BJ (cell line): Measurements from ENCODE around the gene LIF. TPM values are rescaled to one million over a fixed set of nuclear protein-coding genes. Genes with fewer than 3 reads are reported as not detected.
A peak's percentile ranks its signal among the peaks of the same experiment; 100 is the strongest.

Experiments
- CTCF ChIA-PET: fragments of 350-600 bp; formaldehyde crosslinking; extraction: SDS; loops from one replicate; lab custom pipeline; 2021; ENCODE audit warnings: antibody characterized with exemption, inconsistent platforms; lab: Yijun Ruan, JAX
- POLR2A ChIA-PET: fragments of 300-600 bp; sonication (Branson Sonifier 250); formaldehyde crosslinking; extraction: SDS; loops from one replicate; lab custom pipeline; 2021; ENCODE audit warnings: antibody characterized with exemption; lab: Charles Lee
- DNase-seq: peaks from one replicate; pipeline ENCODE4 v3.0.0-alpha.2; 2011; ENCODE audit warnings: low read depth
- H3K27me3 ChIP-seq: 2 replicates; pipeline ENCODE4 v1.6.0; 2011; ENCODE audit warnings: low read length; ENCODE audit not compliant: control insufficient read depth, insufficient read depth
- H3K36me3 ChIP-seq: 2 replicates; pipeline ENCODE4 v1.5.1; 2011; ENCODE audit warnings: low read length; ENCODE audit not compliant: control insufficient read depth, insufficient read depth
- H3K4me3 ChIP-seq: 2 replicates; pipeline ENCODE4 v1.5.1; 2011; ENCODE audit warnings: low read depth, mild to moderate bottlenecking, control low read depth, low read length
- CTCF ChIP-seq: IDR thresholded peaks from 2 replicates; pipeline ENCODE4 v1.5.1; 2011; ENCODE audit warnings: low read depth, mild to moderate bottlenecking, control low read depth, inconsistent platforms, low read length, moderate library complexity; ENCODE audit not compliant: insufficient read depth
- polyA plus RNA-seq: library from polyadenylated mRNA; depleted of rRNA; stranded (reverse); fragments of >200 nt; gene quantifications from 2 replicates; pipeline ENCODE4 v1.2.3, GENCODE V29; 2011

Gene LIF
- polyA plus RNA-seq, 1 experiment = 5.8 TPM

- Histone ChIP-seq H3K27me3 (no peaks in the 10 kb centered on the region), H3K36me3 (peaks cover 6% of the 10 kb centered on the region), H3K4me3 (no peak overlapping the region)
- ChIA-PET CTCF (interaction anchor here (1.1 to 1.2 kb wide), 2 partner anchors 57 to 140 kb away, joined by 3 read pairs; no protein-coding TSS in a partner anchor), POLR2A (no interaction called here)
- no peak for TF ChIP-seq CTCF
- DNase-seq = no peak
These were observed 1.4 kb upstream of the LIF start for GRCh38 chr22:30247974-30248373.

DNA sequence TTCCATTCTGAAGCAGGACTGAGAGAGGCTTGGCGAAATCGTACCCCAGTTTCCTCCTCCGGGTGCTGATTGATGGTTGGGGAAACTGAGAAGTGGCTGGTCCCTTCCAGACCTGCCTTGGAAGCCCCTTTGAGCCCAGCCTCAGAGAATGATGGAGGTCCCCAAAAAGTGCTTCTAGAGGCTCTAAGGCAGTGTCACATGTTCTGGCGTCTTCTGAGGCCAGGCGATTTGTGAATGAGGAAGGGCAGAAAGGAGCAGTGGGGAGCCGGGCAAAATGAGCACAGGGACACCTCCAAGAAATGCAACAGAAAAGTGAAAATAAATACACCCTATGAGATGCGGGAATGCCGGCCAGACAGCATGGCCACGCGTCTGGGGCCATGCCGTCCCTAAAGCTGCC lies 1.0 kb upstream of the LIF start:
- no peak for DNase-seq
- peaks cover 6% of the 10 kb centered on the region for H3K36me3 ChIP-seq
- ChIA-PET POLR2A (no interaction called here), CTCF (interaction anchor here (1.1 to 1.2 kb wide), 2 partner anchors 57 to 140 kb away, joined by 3 read pairs; no protein-coding TSS in a partner anchor)
- H3K4me3 ChIP-seq = no peak overlapping the region
- no peaks in the 10 kb centered on the region for H3K27me3 ChIP-seq
- no peak for TF ChIP-seq CTCF

DNA sequence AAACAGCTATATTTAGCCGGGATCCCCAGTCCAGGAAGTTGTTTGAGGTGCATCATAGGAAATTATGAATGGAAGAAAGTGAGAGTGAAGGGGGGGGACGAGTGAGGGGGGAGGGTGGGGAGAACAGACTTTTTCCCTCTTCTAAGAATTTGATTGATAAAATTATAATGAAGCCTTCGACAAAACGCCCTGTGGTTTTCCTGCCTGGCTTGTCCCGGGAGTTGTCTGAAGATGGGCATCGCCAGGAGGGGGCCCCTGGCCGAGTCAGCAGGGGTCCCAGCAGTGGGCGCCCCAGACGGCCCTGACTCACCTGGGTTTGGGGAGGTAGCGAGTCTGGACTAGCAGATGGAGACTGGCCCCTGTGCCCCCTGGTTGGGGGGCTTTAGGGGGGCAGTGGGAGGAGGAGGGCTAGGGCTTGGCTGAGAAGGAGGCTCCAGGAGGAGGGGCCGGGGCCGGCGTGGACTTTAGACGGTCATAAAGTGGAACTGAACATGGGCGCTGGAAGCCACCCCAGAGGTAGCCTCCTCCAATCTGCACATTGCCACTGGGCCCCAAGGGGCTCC lies 336 bp upstream of the LIF start:
- H3K4me3 ChIP-seq = peak overlapping the region; percentile 65
- H3K36me3 ChIP-seq = peaks cover 7% of the 10 kb centered on the region
- DNase-seq = no peak
- no peak for TF ChIP-seq CTCF
- H3K27me3 ChIP-seq = no peaks in the 10 kb centered on the region
- ChIA-PET CTCF (interaction anchor here (2.4 kb wide), 1 partner anchor 9 kb away, joined by 7 read pairs; no protein-coding TSS in a partner anchor), POLR2A (interaction anchor here (1.5 kb wide), 1 partner anchor 11 kb away, joined by 3 read pairs; no protein-coding TSS in a partner anchor)

DNA sequence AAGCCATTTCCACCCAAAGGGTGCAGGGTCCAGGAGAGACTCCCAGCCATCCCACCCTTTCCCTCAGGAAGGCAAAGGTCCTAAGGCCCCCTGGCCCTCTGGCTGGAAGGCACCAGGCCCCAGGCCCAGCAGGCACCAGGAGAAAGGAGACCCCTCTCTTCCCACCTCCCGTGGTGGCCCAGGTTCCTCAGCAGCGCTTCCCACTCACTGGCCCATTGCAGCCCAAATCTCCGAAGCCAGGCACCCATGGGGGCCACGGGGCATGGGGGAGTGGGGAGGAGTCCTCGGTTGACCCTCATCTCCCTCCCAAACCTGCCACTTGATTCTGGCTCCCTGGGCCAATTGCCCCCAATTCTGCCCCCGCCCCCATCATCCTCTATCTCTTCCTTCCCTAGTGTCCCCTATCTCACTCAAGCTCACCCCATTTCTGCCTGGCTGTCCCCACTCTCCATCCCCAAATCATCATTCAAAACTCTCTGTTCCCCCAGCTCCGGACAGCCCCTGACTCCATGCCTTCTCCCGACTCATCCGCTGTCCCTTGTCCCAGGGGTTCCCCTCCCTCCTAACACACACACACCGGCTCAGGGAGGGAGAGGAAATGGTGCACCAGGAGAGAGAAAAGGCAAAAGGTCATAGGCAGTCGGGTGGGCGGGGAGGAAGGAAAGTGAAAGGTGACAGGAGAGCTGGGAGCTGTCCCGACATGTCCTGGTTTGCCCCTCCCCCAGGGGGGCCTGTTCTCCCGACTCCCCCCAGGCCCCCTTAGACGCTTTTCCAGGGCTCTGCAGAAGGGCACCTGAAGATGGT lies 1.2 kb downstream of the LIF start:
- Histone ChIP-seq H3K27me3 (no peaks in the 10 kb centered on the region), H3K4me3 (peak overlapping the region; percentile 65), H3K36me3 (peaks cover 9% of the 10 kb centered on the region)
- ChIA-PET POLR2A (interaction anchor here (1.5 kb wide), 1 partner anchor 10 kb away, joined by 3 read pairs; no protein-coding TSS in a partner anchor), CTCF (interaction anchor here (1.1 to 2.4 kb wide), 3 partner anchors 10 to 138 kb away, joined by 3 to 7 read pairs (median 4); no protein-coding TSS in a partner anchor)
- TF ChIP-seq CTCF = no peak
- no peak for DNase-seq

DNA sequence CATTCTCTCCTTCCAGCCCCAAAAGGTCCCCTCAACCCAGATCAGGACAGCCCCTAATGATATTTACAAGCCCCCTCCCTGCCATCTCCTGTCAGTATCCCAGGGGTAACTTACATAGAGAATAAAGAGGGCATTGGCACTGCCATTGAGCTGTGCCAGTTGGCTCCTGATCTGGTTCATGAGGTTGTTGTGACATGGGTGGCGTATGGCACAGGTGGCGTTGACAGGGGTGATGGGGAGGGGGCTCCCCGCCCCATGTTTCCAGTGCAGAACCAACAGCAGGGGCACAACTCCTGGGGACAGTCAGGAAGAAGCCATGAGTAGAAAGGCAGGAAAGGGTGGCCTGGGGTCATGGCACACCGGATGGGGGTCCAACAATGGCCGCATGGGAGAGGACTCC lies 1.9 kb downstream of the LIF start:
- Histone ChIP-seq H3K4me3 (no peak overlapping the region), H3K27me3 (no peaks in the 10 kb centered on the region), H3K36me3 (peaks cover 9% of the 10 kb centered on the region)
- DNase-seq = no peak
- POLR2A ChIA-PET = no interaction called here
- TF ChIP-seq CTCF = no peak
- CTCF ChIA-PET = interaction anchor here (0.9 to 2.4 kb wide), 3 partner anchors 11 to 143 kb away, joined by 3 to 7 read pairs (median 3); no protein-coding TSS in a partner anchor
